Brain microvascular endothelial cell (primary cell): Measurements from ENCODE around the gene PTPRT.

ENCODE experiments used
- DNase-seq: peaks from one replicate; pipeline ENCODE4 v3.0.0-alpha.2; 2020
- H3K27ac ChIP-seq: fragments of 250-450 bp; sonication (Bioruptor Pico); 2 replicates; pipeline ENCODE4 v1.5.1; 2020; ENCODE audit warnings: mild to moderate bottlenecking, moderate library complexity
- H3K27me3 ChIP-seq: fragments of 250-450 bp; sonication (Bioruptor Pico); replicated peaks from 2 replicates; pipeline ENCODE4 v1.5.1; 2020; ENCODE audit warnings: mild to moderate bottlenecking
- H3K36me3 ChIP-seq: fragments of 250-450 bp; sonication (Bioruptor Pico); replicated peaks from 2 replicates; pipeline ENCODE4 v1.5.1; 2020; ENCODE audit warnings: mild to moderate bottlenecking
- H3K4me3 ChIP-seq: 2 replicates; pipeline ENCODE4 v1.5.1; 2011; ENCODE audit warnings: low read depth, mild to moderate bottlenecking, control low read depth, low read length, moderate library complexity
- in situ Hi-C: cut with HindIII; loops from 2 replicates; pipeline ENCODE4 v1.10.0; 2017; ENCODE audit warnings: low sequenced_read_pairs, low pct_ligation_motif_present
- TF ChIP-seq, protein P1 (sequence below): IDR thresholded peaks from 2 replicates; pipeline ENCODE4 v1.5.1; 2011; ENCODE audit warnings: low read depth, mild to moderate bottlenecking, moderate library complexity, low read length, control low read depth, inconsistent platforms; ENCODE audit errors: missing control alignments

Gene PTPRT

GRCh38 chr20:42432496-42433334 is 757.0 kb downstream of the PTPRT start:
- in situ Hi-C loops = no loop called here
- H3K36me3 ChIP-seq = no peaks in the 10 kb centered on the region
- TF ChIP-seq, protein P1, sequence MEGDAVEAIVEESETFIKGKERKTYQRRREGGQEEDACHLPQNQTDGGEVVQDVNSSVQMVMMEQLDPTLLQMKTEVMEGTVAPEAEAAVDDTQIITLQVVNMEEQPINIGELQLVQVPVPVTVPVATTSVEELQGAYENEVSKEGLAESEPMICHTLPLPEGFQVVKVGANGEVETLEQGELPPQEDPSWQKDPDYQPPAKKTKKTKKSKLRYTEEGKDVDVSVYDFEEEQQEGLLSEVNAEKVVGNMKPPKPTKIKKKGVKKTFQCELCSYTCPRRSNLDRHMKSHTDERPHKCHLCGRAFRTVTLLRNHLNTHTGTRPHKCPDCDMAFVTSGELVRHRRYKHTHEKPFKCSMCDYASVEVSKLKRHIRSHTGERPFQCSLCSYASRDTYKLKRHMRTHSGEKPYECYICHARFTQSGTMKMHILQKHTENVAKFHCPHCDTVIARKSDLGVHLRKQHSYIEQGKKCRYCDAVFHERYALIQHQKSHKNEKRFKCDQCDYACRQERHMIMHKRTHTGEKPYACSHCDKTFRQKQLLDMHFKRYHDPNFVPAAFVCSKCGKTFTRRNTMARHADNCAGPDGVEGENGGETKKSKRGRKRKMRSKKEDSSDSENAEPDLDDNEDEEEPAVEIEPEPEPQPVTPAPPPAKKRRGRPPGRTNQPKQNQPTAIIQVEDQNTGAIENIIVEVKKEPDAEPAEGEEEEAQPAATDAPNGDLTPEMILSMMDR = no peak
- no peaks in the 10 kb centered on the region for H3K27me3 ChIP-seq
- no peak overlapping the region for H3K27ac ChIP-seq
- no peak for DNase-seq
- no peak overlapping the region for H3K4me3 ChIP-seq

DNA sequence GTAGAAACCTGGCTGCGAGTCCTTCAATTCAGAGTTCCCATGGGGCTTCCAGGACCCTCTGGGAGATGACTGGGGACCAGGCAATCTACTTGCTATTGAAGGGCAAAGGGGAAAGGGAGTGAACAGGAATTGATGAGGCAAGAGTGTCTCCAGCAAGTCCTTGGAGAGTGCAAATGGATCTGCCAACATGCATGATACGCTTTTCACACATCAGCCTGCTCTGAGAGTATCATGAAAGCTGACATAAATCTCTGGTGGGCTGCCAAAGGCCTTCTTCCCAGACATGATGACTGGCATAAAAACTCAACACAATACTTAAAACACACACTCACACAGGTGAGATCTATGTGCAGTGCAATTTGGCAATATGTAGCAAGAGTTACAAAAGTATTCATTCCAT is 759.1 kb downstream of the PTPRT start:
- no peak overlapping the region for H3K27ac ChIP-seq
- TF ChIP-seq, protein P1 = no peak
- DNase-seq = no peak
- H3K27me3 ChIP-seq = no peaks in the 10 kb centered on the region
- H3K36me3 ChIP-seq = no peaks in the 10 kb centered on the region
- in situ Hi-C loops = no loop called here
- no peak overlapping the region for H3K4me3 ChIP-seq

GRCh38 chr20:42429761-42430458 is 759.8 kb downstream of the PTPRT start:
- DNase-seq = no peak
- in situ Hi-C loops = no loop called here
- no peaks in the 10 kb centered on the region for H3K36me3 ChIP-seq
- TF ChIP-seq, protein P1 = no peak
- no peak overlapping the region for H3K4me3 ChIP-seq
- no peaks in the 10 kb centered on the region for H3K27me3 ChIP-seq
- H3K27ac ChIP-seq = no peak overlapping the region

DNA sequence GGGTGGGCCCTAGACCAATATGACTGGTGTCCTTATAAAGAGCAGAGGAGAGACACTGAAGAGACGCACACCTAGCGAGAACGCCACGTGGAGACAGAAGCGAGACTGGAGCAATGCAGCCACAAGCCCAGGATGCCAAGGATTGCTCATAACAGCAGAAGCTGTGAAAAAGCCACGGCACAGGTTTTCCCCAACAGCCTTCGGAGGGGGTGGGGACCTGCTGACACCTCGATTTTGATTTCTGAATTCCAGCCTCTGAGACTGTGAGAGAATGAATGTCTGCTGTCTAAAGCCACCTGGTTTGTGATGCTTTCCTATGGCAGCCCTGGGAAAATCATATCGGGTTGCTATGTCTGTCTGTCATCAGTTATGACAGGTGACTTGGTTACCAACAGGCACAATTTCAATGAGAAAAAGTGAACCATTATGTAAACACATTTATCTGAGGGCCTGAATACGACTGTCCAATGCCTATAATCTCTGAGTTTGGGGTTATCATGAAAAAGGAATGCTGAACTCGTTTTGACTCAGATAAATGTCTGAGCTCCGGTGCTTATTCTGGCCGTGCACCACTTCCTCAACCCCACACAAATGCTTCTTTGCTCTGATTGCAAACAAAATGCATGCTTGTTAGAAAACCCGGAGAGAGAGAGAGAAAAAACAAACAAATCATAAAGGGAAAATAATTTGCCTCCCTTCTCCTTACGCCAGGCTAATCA is 769.7 kb downstream of the PTPRT start:
- Histone ChIP-seq H3K27ac (no peak overlapping the region), H3K36me3 (no peaks in the 10 kb centered on the region), H3K4me3 (no peak overlapping the region), H3K27me3 (no peaks in the 10 kb centered on the region)
- TF ChIP-seq, protein P1 = no peak
- DNase-seq = no peak
- in situ Hi-C loops = no loop called here

GRCh38 chr20:42406826-42407225 is 782.9 kb downstream of the PTPRT start:
- no peak overlapping the region for H3K4me3 ChIP-seq
- no peaks in the 10 kb centered on the region for H3K27me3 ChIP-seq
- DNase-seq = no peak
- in situ Hi-C loops = no loop called here
- no peak overlapping the region for H3K27ac ChIP-seq
- H3K36me3 ChIP-seq = no peaks in the 10 kb centered on the region
- TF ChIP-seq, protein P1 = no peak
